Stimulated activated CD4-positive, alpha-beta T cell treated with anti-CD3 and anti-CD28 coated beads, Interleukin-2, amount 100 ng/mL, for 4 hours (primary cell): Measurements from ENCODE around the gene SLC25A43.
"Not testable (repeated sequence)": the region's sequence is repeated elsewhere in the genome, so short reads cannot be mapped to it uniquely, and the experiment has no call there.

Experiments
- DNase-seq: peaks from one replicate; pipeline ENCODE4 v3.0.0-alpha.2; 2020; ENCODE audit warnings: low read depth

The SLC25A43 gene

GRCh38 chrX:119407681-119408080 is 8.5 kb downstream of the SLC25A43 start:
- DNase-seq: no peak

- no peak for DNase-seq
Observed at GRCh38 chrX:119410027-119410819, 11.1 kb downstream of the SLC25A43 start.

- DNase-seq: no peak
Observed at GRCh38 chrX:119410854-119411253, 11.7 kb downstream of the SLC25A43 start.

GRCh38 chrX:119411959-119412358 is 12.8 kb downstream of the SLC25A43 start:
- no peak for DNase-seq

- DNase-seq: no peak
Observed at GRCh38 chrX:119417376-119417775, 18.2 kb downstream of the SLC25A43 start.

- no peak for DNase-seq
Observed at GRCh38 chrX:119417842-119418241, 18.7 kb downstream of the SLC25A43 start.

- no peak for DNase-seq
Observed at GRCh38 chrX:119419146-119419545, 20.0 kb downstream of the SLC25A43 start.

- DNase-seq: no peak
Observed at GRCh38 chrX:119419898-119420297, 20.8 kb downstream of the SLC25A43 start.

- no peak for DNase-seq
Observed at GRCh38 chrX:119421016-119421705, 22.0 kb downstream of the SLC25A43 start.

GRCh38 chrX:119423631-119424030 is 24.5 kb downstream of the SLC25A43 start:
- no peak for DNase-seq

- DNase-seq: no peak
Observed at GRCh38 chrX:119424999-119425398, 25.9 kb downstream of the SLC25A43 start.

GRCh38 chrX:119427024-119427794 is 28.1 kb downstream of the SLC25A43 start:
- no peak for DNase-seq

- no peak for DNase-seq
Observed at GRCh38 chrX:119427795-119428185, 28.7 kb downstream of the SLC25A43 start.

GRCh38 chrX:119429471-119429870 is 30.3 kb downstream of the SLC25A43 start:
- no peak for DNase-seq

- not testable (repeated sequence) for DNase-seq
Observed at GRCh38 chrX:119441295-119441694, 42.2 kb downstream of the SLC25A43 start.

GRCh38 chrX:119442286-119442685 is 43.1 kb downstream of the SLC25A43 start:
- no peak for DNase-seq

- no peak for DNase-seq
Observed at GRCh38 chrX:119453202-119453601, 54.1 kb downstream of the SLC25A43 start.

GRCh38 chrX:119455264-119455663 is 56.1 kb downstream of the SLC25A43 start:
- DNase-seq: no peak

- no peak for DNase-seq
Observed at GRCh38 chrX:119459181-119459580, 60.0 kb downstream of the SLC25A43 start.

- no peak for DNase-seq
Observed at GRCh38 chrX:119465555-119465954, 66.4 kb downstream of the SLC25A43 start.

- DNase-seq: no peak
Observed at GRCh38 chrX:119466970-119467369, 67.8 kb downstream of the SLC25A43 start.

- no peak for DNase-seq
Observed at GRCh38 chrX:119467433-119467832, 68.3 kb downstream of the SLC25A43 start.
